Measurements from ENCODE around the gene GLP1R.

- TF ChIP-seq POLR2A (IDR thresholded peaks at IDR 0.05) (no peak), CTCF (IDR thresholded peaks at IDR 0.05) (no peak), EP300 (IDR thresholded peaks at IDR 0.05) (no peak)
Measured at GRCh38 chr6:39054577-39055142, 6.1 kb downstream of the GLP1R start.
